AG09319 (cell line): ENCODE data around the gene SULT1A2.
"Not testable (repeated sequence)": the region's sequence is repeated elsewhere in the genome, so short reads cannot be mapped to it uniquely, and the experiment has no call there.

Experiments used
- DNase-seq: peaks from one replicate; pipeline ENCODE4 v3.0.0-alpha.2; 2010; ENCODE audit warnings: low read depth; ENCODE audit errors: extremely low read depth
- TF ChIP-seq, protein P1 (sequence below): IDR thresholded peaks from 2 replicates; pipeline ENCODE4 v1.5.1; 2011; ENCODE audit warnings: low read depth, mild to moderate bottlenecking, inconsistent platforms, low read length, moderate library complexity

SULT1A2 gene

GRCh38 chr16:28569021-28569420, 27.8 kb downstream of the SULT1A2 start:
- TF ChIP-seq, protein P1, sequence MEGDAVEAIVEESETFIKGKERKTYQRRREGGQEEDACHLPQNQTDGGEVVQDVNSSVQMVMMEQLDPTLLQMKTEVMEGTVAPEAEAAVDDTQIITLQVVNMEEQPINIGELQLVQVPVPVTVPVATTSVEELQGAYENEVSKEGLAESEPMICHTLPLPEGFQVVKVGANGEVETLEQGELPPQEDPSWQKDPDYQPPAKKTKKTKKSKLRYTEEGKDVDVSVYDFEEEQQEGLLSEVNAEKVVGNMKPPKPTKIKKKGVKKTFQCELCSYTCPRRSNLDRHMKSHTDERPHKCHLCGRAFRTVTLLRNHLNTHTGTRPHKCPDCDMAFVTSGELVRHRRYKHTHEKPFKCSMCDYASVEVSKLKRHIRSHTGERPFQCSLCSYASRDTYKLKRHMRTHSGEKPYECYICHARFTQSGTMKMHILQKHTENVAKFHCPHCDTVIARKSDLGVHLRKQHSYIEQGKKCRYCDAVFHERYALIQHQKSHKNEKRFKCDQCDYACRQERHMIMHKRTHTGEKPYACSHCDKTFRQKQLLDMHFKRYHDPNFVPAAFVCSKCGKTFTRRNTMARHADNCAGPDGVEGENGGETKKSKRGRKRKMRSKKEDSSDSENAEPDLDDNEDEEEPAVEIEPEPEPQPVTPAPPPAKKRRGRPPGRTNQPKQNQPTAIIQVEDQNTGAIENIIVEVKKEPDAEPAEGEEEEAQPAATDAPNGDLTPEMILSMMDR = no peak
- DNase-seq = no peak

DNA sequence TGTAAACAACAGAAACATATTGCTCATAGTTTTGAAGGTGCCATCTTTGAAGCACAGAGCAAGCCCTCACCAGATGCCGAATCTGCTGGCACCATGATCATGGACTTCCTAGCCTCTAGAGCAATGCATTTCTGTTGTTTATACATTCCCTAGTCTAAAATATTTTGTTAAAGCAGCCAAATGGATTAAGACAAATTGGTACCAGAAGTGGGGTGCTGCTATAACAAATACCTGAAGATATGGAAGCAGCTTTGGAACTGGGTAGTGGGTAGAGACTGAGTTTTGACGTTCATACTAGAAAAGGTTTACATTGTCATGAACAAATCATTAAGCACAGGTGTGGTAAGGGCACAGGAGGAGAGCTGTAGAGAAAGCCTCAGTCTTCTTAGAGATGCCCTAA, 29.6 kb downstream of the SULT1A2 start:
- TF ChIP-seq, protein P1 = no peak
- DNase-seq = no peak

GRCh38 chr16:28566233-28566925, 30.5 kb downstream of the SULT1A2 start:
- not testable (repeated sequence) for DNase-seq

DNA sequence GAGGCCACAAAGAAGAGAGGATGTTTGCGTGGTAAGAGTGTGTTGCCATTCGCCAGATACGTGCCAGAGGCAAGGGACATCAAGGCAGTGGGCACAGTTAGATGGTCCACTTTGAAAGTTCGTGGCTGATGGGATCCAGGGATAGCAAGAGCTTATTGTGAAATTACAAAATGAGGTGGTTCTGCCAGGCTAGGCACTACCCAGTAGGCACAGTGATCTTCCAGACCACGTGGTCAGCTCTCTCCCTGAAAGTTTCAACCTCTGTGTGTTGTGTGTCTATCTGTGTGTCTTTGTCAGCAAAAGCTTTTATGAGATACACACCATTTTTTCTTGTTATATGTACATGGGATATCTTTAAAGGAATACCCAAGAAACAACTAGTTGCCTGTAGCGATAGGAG, 33.6 kb downstream of the SULT1A2 start:
- TF ChIP-seq, protein P1 = no peak
- DNase-seq = no peak

GRCh38 chr16:28562199-28562598, 34.7 kb downstream of the SULT1A2 start:
- TF ChIP-seq, protein P1 = no peak
- DNase-seq = no peak

GRCh38 chr16:28561557-28562187, 35.2 kb downstream of the SULT1A2 start:
- no peak for DNase-seq
- TF ChIP-seq, protein P1 = no peak

- DNase-seq = no peak
- TF ChIP-seq, protein P1 = no peak
Measured at GRCh38 chr16:28558456-28558855, 38.4 kb downstream of the SULT1A2 start.

GRCh38 chr16:28556914-28557320, 39.9 kb downstream of the SULT1A2 start:
- TF ChIP-seq, protein P1 = no peak
- DNase-seq = no peak
